Peyer's patch (tissue), 4 donors: ENCODE data around the gene TM4SF4.
A peak's percentile ranks its signal among the peaks of the same experiment; 100 is the strongest.

Experiments used
- POLR2A ChIP-seq, 2 donors: fragments of 450-650 bp; IDR thresholded peaks; one replicate each; pipeline ENCODE4 v1.5.1; 2017; ENCODE audit warnings: antibody characterized with exemption in 2 of 2, mild to moderate bottlenecking in 2 of 2, moderate library complexity in 2 of 2
- TF ChIP-seq, protein P1 (sequence below), 6 experiments: fragments of 450-650 bp in 4 of 6; fragments of 200-600 bp in 2 of 6; sonication (generic) in 1 of 6; IDR thresholded peaks; one replicate each; pipeline ENCODE4 v1.5.1; 2017 to 2019; ENCODE audit warnings: antibody characterized with exemption in 6 of 6, mild to moderate bottlenecking in 3 of 6, moderate library complexity in 1 of 6

DNA sequence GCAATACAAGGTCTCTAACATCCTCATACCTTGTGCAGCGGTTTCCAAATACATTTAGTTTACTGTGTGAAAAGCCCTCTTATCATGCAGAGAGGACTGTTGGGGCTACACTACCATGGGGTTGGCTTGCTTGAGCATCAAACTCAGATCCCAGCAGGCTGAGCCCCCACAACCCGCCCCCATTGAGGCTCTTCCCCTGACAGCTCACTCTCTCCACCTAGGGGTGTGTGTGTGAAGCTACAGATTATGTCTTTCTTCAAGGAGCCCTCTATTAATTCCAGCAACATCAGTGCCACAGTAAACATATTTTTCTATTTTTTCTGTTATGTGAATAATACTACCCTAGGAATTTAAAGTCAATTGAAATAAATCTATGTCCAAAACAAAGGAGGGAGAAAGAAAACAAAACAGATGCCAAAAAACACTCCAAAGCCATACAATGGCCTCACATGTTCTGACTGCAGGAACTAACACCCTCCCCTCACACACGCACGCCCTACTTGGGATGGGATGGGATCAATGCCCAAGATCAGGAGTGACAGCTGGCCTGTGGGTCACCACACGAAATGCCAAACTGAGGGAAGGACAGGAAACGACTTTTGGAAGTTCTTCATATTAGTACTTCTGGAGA lies 14.7 kb downstream of the TM4SF4 start:
- TF ChIP-seq, protein P1, sequence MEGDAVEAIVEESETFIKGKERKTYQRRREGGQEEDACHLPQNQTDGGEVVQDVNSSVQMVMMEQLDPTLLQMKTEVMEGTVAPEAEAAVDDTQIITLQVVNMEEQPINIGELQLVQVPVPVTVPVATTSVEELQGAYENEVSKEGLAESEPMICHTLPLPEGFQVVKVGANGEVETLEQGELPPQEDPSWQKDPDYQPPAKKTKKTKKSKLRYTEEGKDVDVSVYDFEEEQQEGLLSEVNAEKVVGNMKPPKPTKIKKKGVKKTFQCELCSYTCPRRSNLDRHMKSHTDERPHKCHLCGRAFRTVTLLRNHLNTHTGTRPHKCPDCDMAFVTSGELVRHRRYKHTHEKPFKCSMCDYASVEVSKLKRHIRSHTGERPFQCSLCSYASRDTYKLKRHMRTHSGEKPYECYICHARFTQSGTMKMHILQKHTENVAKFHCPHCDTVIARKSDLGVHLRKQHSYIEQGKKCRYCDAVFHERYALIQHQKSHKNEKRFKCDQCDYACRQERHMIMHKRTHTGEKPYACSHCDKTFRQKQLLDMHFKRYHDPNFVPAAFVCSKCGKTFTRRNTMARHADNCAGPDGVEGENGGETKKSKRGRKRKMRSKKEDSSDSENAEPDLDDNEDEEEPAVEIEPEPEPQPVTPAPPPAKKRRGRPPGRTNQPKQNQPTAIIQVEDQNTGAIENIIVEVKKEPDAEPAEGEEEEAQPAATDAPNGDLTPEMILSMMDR (IDR thresholded peaks at IDR 0.05), result peak in 4 of 6 experiments; percentile 13 to 41 (median 22)
- no peak for TF ChIP-seq POLR2A (IDR thresholded peaks at IDR 0.05)
